NOMO-1 treated with DMSO at 0.1 percent for 48 hours (cell line): ENCODE measurements around the gene STARD10.

ENCODE experiments used
- DNase-seq: peaks from one replicate; lab custom pipeline; 2025; ENCODE audit not compliant: unreplicated experiment; lab: John Stamatoyannopoulos, UW

The STARD10 gene

GRCh38 chr11:72747289-72747855 lies 46.5 kb downstream of the STARD10 start:
- no peak for DNase-seq

- no peak for DNase-seq
Observed at GRCh38 chr11:72746821-72747220, 47.0 kb downstream of the STARD10 start.

GRCh38 chr11:72745925-72746550 lies 47.8 kb downstream of the STARD10 start:
- no peak for DNase-seq

GRCh38 chr11:72745511-72745910 lies 48.3 kb downstream of the STARD10 start:
- no peak for DNase-seq

GRCh38 chr11:72744474-72744873 lies 49.4 kb downstream of the STARD10 start:
- no peak for DNase-seq

- DNase-seq = no peak
Observed at GRCh38 chr11:72743321-72744221, 50.3 kb downstream of the STARD10 start.

GRCh38 chr11:72742513-72743320 lies 51.1 kb downstream of the STARD10 start:
- no peak for DNase-seq

- peak; percentile 32 for DNase-seq
Observed at GRCh38 chr11:72741849-72742512, 51.9 kb downstream of the STARD10 start.

GRCh38 chr11:72741429-72741833 lies 52.4 kb downstream of the STARD10 start:
- peak; percentile 66 for DNase-seq

GRCh38 chr11:72740562-72741428 lies 53.1 kb downstream of the STARD10 start:
- no peak for DNase-seq

GRCh38 chr11:72740060-72740424 lies 53.8 kb downstream of the STARD10 start:
- DNase-seq = peak; percentile 21

GRCh38 chr11:72739240-72740059 lies 54.4 kb downstream of the STARD10 start:
- DNase-seq = peak; percentile 9

- DNase-seq = peak; percentile 75
Observed at GRCh38 chr11:72738199-72739141, 55.4 kb downstream of the STARD10 start.

GRCh38 chr11:72737336-72737735 lies 56.5 kb downstream of the STARD10 start:
- no peak for DNase-seq

- peak; percentile 91 for DNase-seq
Observed at GRCh38 chr11:72736452-72737069, 57.3 kb downstream of the STARD10 start.

GRCh38 chr11:72735495-72736027 lies 58.3 kb downstream of the STARD10 start:
- no peak for DNase-seq

GRCh38 chr11:72732329-72732728 lies 61.5 kb downstream of the STARD10 start:
- no peak for DNase-seq
